WI38 (cell line): Measurements from ENCODE around the gene MTUS2.

Source experiments
- H3K4me3 ChIP-seq: 2 replicates; pipeline ENCODE4 v1.5.1; 2011; ENCODE audit warnings: low read depth, mild to moderate bottlenecking, control low read depth, low read length
- CTCF ChIP-seq: IDR thresholded peaks from 2 replicates; pipeline ENCODE4 v1.5.1; 2012; ENCODE audit warnings: low read depth, mild to moderate bottlenecking, control low read depth, low read length

MTUS2 gene

GRCh38 chr13:29457299-29457698 lies 637.2 kb downstream of the MTUS2 start:
- no peak for TF ChIP-seq CTCF
- no peak overlapping the region for H3K4me3 ChIP-seq

GRCh38 chr13:29458419-29458818 lies 638.3 kb downstream of the MTUS2 start:
- H3K4me3 ChIP-seq = no peak overlapping the region
- no peak for TF ChIP-seq CTCF

- H3K4me3 ChIP-seq = no peak overlapping the region
- no peak for TF ChIP-seq CTCF
Observed at GRCh38 chr13:29459813-29460355, 639.7 kb downstream of the MTUS2 start.

GRCh38 chr13:29464105-29464679 lies 644.1 kb downstream of the MTUS2 start:
- H3K4me3 ChIP-seq = no peak overlapping the region
- TF ChIP-seq CTCF = no peak

GRCh38 chr13:29465741-29466293 lies 645.7 kb downstream of the MTUS2 start:
- H3K4me3 ChIP-seq = no peak overlapping the region
- no peak for TF ChIP-seq CTCF

- no peak for TF ChIP-seq CTCF
- no peak overlapping the region for H3K4me3 ChIP-seq
Observed at GRCh38 chr13:29471551-29471950, 651.4 kb downstream of the MTUS2 start.

- TF ChIP-seq CTCF = peak; percentile 99
- no peak overlapping the region for H3K4me3 ChIP-seq
Observed at GRCh38 chr13:29472332-29472961, 652.3 kb downstream of the MTUS2 start.
